Endothelial cell of umbilical vein (primary cell): Measurements from ENCODE around the gene LRRC28.

Experiments used
- CTCF ChIP-seq, 2 donors: IDR thresholded peaks; 1 replicate in 1 of 2; 2 replicates in 1 of 2; pipeline ENCODE4 v1.5.1; 2011; ENCODE audit warnings: low read length in 2 of 2, mild to moderate bottlenecking in 2 of 2, moderate library complexity in 2 of 2, control low read depth in 1 of 2, inconsistent platforms in 1 of 2, low read depth in 1 of 2; ENCODE audit not compliant: insufficient read depth in 1 of 2; ENCODE audit errors: extremely low read depth in 1 of 2
- POLR2A ChIP-seq: IDR thresholded peaks from 2 replicates; pipeline ENCODE4 v1.6.1; 2012; ENCODE audit warnings: low read depth, mild to moderate bottlenecking, control low read depth, low read length
- POLR2AphosphoS5 ChIP-seq: IDR thresholded peaks from 2 replicates; pipeline ENCODE4 v1.6.1; 2012; ENCODE audit warnings: low read depth, mild to moderate bottlenecking, control low read depth, low read length, moderate library complexity; ENCODE audit not compliant: insufficient read depth

GRCh38 chr15:99344639-99345038 is 93.4 kb downstream of the LRRC28 start:
- TF ChIP-seq CTCF (IDR thresholded peaks at IDR 0.05; ENCODE audit: extremely low read depth in 1 of 2, insufficient read depth in 1 of 2, low read depth in 1 of 2, low read length in 2 of 2) (no peak), POLR2AphosphoS5 (no peak), POLR2A (no peak)
